ENCODE results near the gene XRRA1. TPM values are rescaled to one million over a fixed set of nuclear protein-coding genes. Genes with fewer than 3 reads are reported as not detected.

XRRA1 gene
- total RNA-seq, 1 donor from 2014 or later, result 16.1 TPM

DNA sequence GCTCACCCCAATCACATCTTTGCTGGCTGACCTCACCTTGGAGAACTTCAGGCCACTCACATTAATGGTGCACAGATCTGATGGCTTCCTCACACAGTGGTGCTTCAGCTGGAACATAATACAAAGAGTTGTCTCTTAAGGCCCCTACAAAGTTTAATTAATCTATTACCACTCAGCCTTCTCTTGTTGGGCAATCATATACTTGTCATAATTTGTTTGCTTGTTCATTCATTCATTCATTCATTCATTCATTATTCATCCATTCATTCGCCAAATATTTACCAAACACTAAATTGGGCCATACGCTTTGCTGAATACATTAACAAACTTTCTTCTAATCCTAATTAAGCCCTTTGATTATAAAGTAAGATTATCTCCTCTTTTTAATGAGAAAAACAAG lies 15.1 kb downstream of the XRRA1 start:
- Mint-ChIP-seq H3K4me3 (ENCODE audit: unreplicated experiment) (no peak overlapping the region), H3K9me3 (ENCODE audit: unreplicated experiment) (no peaks in the 10 kb centered on the region), H3K27ac (ENCODE audit: unreplicated experiment) (no peak overlapping the region), H3K27me3 (ENCODE audit: unreplicated experiment) (no peaks in the 10 kb centered on the region), H3K4me1 (ENCODE audit: unreplicated experiment) (no peaks in the 10 kb centered on the region), H3K36me3 (ENCODE audit: unreplicated experiment) (peaks cover 25% of the 10 kb centered on the region)
- TF ChIP-seq, protein P1, sequence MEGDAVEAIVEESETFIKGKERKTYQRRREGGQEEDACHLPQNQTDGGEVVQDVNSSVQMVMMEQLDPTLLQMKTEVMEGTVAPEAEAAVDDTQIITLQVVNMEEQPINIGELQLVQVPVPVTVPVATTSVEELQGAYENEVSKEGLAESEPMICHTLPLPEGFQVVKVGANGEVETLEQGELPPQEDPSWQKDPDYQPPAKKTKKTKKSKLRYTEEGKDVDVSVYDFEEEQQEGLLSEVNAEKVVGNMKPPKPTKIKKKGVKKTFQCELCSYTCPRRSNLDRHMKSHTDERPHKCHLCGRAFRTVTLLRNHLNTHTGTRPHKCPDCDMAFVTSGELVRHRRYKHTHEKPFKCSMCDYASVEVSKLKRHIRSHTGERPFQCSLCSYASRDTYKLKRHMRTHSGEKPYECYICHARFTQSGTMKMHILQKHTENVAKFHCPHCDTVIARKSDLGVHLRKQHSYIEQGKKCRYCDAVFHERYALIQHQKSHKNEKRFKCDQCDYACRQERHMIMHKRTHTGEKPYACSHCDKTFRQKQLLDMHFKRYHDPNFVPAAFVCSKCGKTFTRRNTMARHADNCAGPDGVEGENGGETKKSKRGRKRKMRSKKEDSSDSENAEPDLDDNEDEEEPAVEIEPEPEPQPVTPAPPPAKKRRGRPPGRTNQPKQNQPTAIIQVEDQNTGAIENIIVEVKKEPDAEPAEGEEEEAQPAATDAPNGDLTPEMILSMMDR (IDR thresholded peaks at IDR 0.05), result no peak
- no peak for DNase-seq (ENCODE audit: extremely low spot score, unreplicated experiment)

DNA sequence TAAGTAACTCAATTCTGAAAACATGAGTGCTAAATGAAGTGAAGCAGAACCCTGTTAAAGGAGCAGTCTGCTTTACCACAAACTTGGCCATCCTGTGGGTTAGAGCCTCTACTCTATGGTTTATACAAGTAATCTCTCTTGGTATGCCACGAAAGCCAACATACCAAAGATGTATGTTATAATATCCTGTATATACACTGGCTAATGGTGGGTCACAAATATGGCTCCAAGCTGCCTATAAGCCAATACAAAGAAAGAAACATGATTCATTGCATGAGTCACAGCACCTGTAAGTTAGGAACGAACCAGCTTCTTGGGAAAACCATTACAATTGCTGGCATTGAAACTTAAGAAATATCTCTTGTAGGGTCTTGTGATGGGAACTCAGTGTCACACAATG lies 16.1 kb downstream of the XRRA1 start:
- H3K4me3 Mint-ChIP-seq (ENCODE audit: unreplicated experiment), result no peak overlapping the region
- no peaks in the 10 kb centered on the region for H3K27me3 Mint-ChIP-seq (ENCODE audit: unreplicated experiment)
- H3K4me1 Mint-ChIP-seq (ENCODE audit: unreplicated experiment), result no peaks in the 10 kb centered on the region
- DNase-seq (ENCODE audit: extremely low spot score, unreplicated experiment), result no peak
- peaks cover 23% of the 10 kb centered on the region for H3K36me3 Mint-ChIP-seq (ENCODE audit: unreplicated experiment)
- H3K9me3 Mint-ChIP-seq (ENCODE audit: unreplicated experiment), result no peaks in the 10 kb centered on the region
- H3K27ac Mint-ChIP-seq (ENCODE audit: unreplicated experiment), result no peak overlapping the region
- TF ChIP-seq, protein P1 (IDR thresholded peaks at IDR 0.05), result no peak

DNA sequence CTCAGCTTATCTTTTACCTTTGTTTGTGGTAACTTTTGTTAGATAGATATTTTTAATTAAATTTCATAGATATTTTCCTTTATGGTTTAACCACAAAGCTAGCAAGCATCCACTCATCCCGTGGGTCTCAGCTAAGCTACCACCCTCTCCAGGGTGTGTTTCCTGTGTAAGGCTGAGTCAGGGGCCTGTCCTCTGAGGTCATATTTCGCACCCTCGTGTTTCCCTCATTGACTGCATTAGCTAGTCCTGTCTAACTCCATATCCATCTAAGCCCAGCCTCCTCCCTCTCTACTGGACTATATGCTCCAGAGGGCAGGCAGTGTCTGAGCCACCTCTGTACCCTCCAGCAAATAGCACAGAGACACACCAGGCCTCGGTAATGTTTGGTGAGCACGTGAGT lies 16.7 kb downstream of the XRRA1 start:
- Mint-ChIP-seq H3K27me3 (ENCODE audit: unreplicated experiment) (no peaks in the 10 kb centered on the region), H3K4me1 (ENCODE audit: unreplicated experiment) (no peaks in the 10 kb centered on the region), H3K27ac (ENCODE audit: unreplicated experiment) (no peak overlapping the region), H3K36me3 (ENCODE audit: unreplicated experiment) (peaks cover 23% of the 10 kb centered on the region), H3K9me3 (ENCODE audit: unreplicated experiment) (no peaks in the 10 kb centered on the region), H3K4me3 (ENCODE audit: unreplicated experiment) (no peak overlapping the region)
- TF ChIP-seq, protein P1 (IDR thresholded peaks at IDR 0.05), result no peak
- no peak for DNase-seq (ENCODE audit: extremely low spot score, unreplicated experiment)

DNA sequence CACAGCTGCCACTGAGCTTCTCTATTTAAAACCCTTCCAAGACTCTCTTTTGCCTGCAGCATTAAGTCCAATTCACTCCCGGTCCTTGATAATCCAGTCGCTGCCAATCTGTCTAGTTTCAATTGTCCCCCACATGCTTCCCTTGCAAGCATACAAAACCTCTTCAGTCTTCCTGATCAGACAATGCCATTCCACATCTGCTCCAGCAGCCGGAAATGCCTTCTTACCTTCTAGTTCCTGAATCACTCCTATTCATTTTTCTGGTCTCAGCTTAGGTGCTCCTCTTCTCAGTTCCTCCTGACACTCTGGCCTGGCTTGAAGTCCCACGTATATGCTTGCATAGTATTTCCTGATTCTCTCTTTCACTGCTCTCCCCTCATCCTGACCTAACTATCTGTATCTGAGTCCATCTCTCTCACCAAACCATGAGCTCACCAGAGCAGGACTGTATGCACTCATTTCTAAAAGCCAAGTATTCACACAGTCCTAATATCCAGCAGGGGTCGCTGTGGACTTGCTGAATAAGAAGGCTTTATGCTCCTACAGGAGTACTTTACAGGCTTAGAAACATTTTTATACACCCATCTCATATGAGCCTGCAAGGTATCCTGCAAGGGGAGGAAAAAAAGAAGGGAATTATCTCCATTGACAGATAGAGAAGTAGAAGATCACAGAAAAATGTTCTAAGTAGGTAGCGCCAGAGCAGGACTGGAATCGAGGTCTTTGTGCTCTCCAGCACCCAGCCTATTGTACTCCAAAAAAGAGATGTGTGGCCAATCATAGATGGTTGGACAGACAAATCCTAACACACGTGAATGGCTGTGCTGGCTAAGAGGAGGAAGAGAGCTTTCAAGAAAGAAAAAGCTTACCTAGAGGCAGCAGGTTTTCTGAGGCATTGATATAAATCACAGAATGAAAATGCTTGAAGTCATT lies 19.2 kb downstream of the XRRA1 start:
- peaks cover 15% of the 10 kb centered on the region for H3K36me3 Mint-ChIP-seq (ENCODE audit: unreplicated experiment)
- H3K9me3 Mint-ChIP-seq (ENCODE audit: unreplicated experiment), result no peaks in the 10 kb centered on the region
- H3K4me1 Mint-ChIP-seq (ENCODE audit: unreplicated experiment), result no peaks in the 10 kb centered on the region
- H3K4me3 Mint-ChIP-seq (ENCODE audit: unreplicated experiment), result no peak overlapping the region
- no peak overlapping the region for H3K27ac Mint-ChIP-seq (ENCODE audit: unreplicated experiment)
- TF ChIP-seq, protein P1 (IDR thresholded peaks at IDR 0.05), result peak; percentile 84
- DNase-seq (ENCODE audit: extremely low spot score, unreplicated experiment), result no peak
- H3K27me3 Mint-ChIP-seq (ENCODE audit: unreplicated experiment), result no peaks in the 10 kb centered on the region

DNA sequence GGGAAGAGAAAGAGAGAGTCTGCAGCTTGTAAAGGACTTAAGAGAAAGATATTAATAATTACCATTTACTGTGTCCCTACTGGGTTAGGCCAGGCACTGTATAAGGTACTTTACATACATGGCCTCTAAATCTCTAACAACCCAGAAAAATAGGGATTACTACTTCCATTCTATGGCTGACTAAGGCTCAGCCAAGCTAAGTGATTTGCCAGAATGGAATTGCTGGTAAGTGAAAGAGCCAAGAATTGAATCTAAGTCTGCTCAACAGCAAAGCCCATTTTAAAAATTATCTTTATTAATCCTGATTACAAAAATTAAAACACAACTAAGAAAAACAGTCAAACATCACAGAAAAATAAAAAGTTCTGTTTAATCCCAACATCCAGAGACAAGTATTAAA lies 21.4 kb downstream of the XRRA1 start:
- Mint-ChIP-seq H3K9me3 (ENCODE audit: unreplicated experiment) (no peaks in the 10 kb centered on the region), H3K27me3 (ENCODE audit: unreplicated experiment) (no peaks in the 10 kb centered on the region), H3K27ac (ENCODE audit: unreplicated experiment) (no peak overlapping the region), H3K36me3 (ENCODE audit: unreplicated experiment) (peaks cover 4% of the 10 kb centered on the region), H3K4me3 (ENCODE audit: unreplicated experiment) (no peak overlapping the region), H3K4me1 (ENCODE audit: unreplicated experiment) (no peaks in the 10 kb centered on the region)
- DNase-seq (ENCODE audit: extremely low spot score, unreplicated experiment), result no peak
- TF ChIP-seq, protein P1 (IDR thresholded peaks at IDR 0.05), result no peak
